Activated CD4-positive, CD25-positive, alpha-beta regulatory T cell treated with anti-CD3 and anti-CD28 coated beads, Interleukin-2, amount 50 U/mL, for 16 hours (primary cell): ENCODE measurements around the gene TMEM31.
"Not testable (repeated sequence)": the region's sequence is repeated elsewhere in the genome, so short reads cannot be mapped to it uniquely, and the experiment has no call there.

ENCODE experiments used
- DNase-seq: peaks from one replicate; pipeline ENCODE4 v3.0.0-alpha.2; 2020; ENCODE audit warnings: low read depth, low spot score

Gene TMEM31

GRCh38 chrX:103726477-103726876, 15.8 kb downstream of the TMEM31 start:
- DNase-seq: no peak

GRCh38 chrX:103727115-103727514, 16.4 kb downstream of the TMEM31 start:
- no peak for DNase-seq

- DNase-seq: no peak
Measured at GRCh38 chrX:103729015-103729414, 18.3 kb downstream of the TMEM31 start.

- DNase-seq: no peak
Measured at GRCh38 chrX:103730147-103730795, 19.6 kb downstream of the TMEM31 start.

GRCh38 chrX:103730796-103731493, 20.2 kb downstream of the TMEM31 start:
- DNase-seq: no peak

- DNase-seq: no peak
Measured at GRCh38 chrX:103733017-103733416, 22.3 kb downstream of the TMEM31 start.

GRCh38 chrX:103734125-103734760, 23.5 kb downstream of the TMEM31 start:
- no peak for DNase-seq

GRCh38 chrX:103737696-103738095, 27.0 kb downstream of the TMEM31 start:
- DNase-seq: no peak

GRCh38 chrX:103739421-103739820, 28.7 kb downstream of the TMEM31 start:
- DNase-seq: no peak

GRCh38 chrX:103741879-103742278, 31.2 kb downstream of the TMEM31 start:
- DNase-seq: no peak

GRCh38 chrX:103742339-103742738, 31.6 kb downstream of the TMEM31 start:
- no peak for DNase-seq

- DNase-seq: no peak
Measured at GRCh38 chrX:103747163-103747562, 36.5 kb downstream of the TMEM31 start.

- no peak for DNase-seq
Measured at GRCh38 chrX:103754401-103754800, 43.7 kb downstream of the TMEM31 start.

GRCh38 chrX:103756736-103757135, 46.0 kb downstream of the TMEM31 start:
- no peak for DNase-seq

GRCh38 chrX:103758555-103758954, 47.8 kb downstream of the TMEM31 start:
- no peak for DNase-seq

- not testable (repeated sequence) for DNase-seq
Measured at GRCh38 chrX:103763541-103763940, 52.8 kb downstream of the TMEM31 start.
